ENCODE data around the gene PVR.
"Not testable (repeated sequence)": the region's sequence is repeated elsewhere in the genome, so short reads cannot be mapped to it uniquely, and the experiment has no call there.

Gene PVR

GRCh38 chr19:44643605-44644401, at the start of gene PVR:
TSS of gene PVR (plus strand) at chr19:44643910. CDS start at chr19:44644097, 187 bp downstream.
- DNase-seq, result peak; percentile 62

- no peak for DNase-seq
Measured at GRCh38 chr19:44596428-44597130, 47.1 kb upstream of the PVR start.

- no peak for DNase-seq
Measured at GRCh38 chr19:44597131-44597491, 46.6 kb upstream of the PVR start.

GRCh38 chr19:44598355-44598754, 45.4 kb upstream of the PVR start:
- DNase-seq, result no peak

- DNase-seq, result no peak
Measured at GRCh38 chr19:44598880-44599279, 44.8 kb upstream of the PVR start.

GRCh38 chr19:44600466-44600865, 43.2 kb upstream of the PVR start:
- DNase-seq, result no peak

- peak; percentile 23 for DNase-seq
Measured at GRCh38 chr19:44602081-44602480, 41.6 kb upstream of the PVR start.

GRCh38 chr19:44603201-44603945, 40.3 kb upstream of the PVR start:
- DNase-seq, result no peak

GRCh38 chr19:44604241-44604640, 39.5 kb upstream of the PVR start:
- DNase-seq, result no peak

- DNase-seq, result no peak
Measured at GRCh38 chr19:44605547-44605946, 38.2 kb upstream of the PVR start.

GRCh38 chr19:44607049-44607448, 36.7 kb upstream of the PVR start:
- no peak for DNase-seq

- DNase-seq, result no peak
Measured at GRCh38 chr19:44607917-44608316, 35.8 kb upstream of the PVR start.

- peak; percentile 14 for DNase-seq
Measured at GRCh38 chr19:44608391-44608821, 35.3 kb upstream of the PVR start.

- no peak for DNase-seq
Measured at GRCh38 chr19:44609219-44609618, 34.5 kb upstream of the PVR start.

- not testable (repeated sequence) for DNase-seq
Measured at GRCh38 chr19:44610497-44610896, 33.2 kb upstream of the PVR start.

GRCh38 chr19:44611812-44612295, 31.9 kb upstream of the PVR start:
- peak; percentile 63 for DNase-seq

- DNase-seq, result no peak
Measured at GRCh38 chr19:44613295-44614178, 30.2 kb upstream of the PVR start, which contains the start of gene IGSF23. TSS of gene IGSF23 (plus strand) at chr19:44613563. CDS start at chr19:44613646, 83 bp downstream.

- DNase-seq, result no peak
Measured at GRCh38 chr19:44614313-44614712, 29.4 kb upstream of the PVR start.

- no peak for DNase-seq
Measured at GRCh38 chr19:44615863-44616247, 27.9 kb upstream of the PVR start.

GRCh38 chr19:44617110-44617880, 26.4 kb upstream of the PVR start:
- no peak for DNase-seq

GRCh38 chr19:44618640-44619357, 24.9 kb upstream of the PVR start:
- no peak for DNase-seq
